K562 (cell line): Measurements from ENCODE around the gene BRAP. TPM values are rescaled to one million over a fixed set of nuclear protein-coding genes. Genes with fewer than 3 reads are reported as not detected.
A peak's percentile ranks its signal among the peaks of the same experiment; 100 is the strongest.

Experiments
- ATF1 ChIP-seq, 2 experiments: fragments of 450-650 bp in 1 of 2; IDR thresholded peaks; 2 replicates each; pipeline ENCODE4 v1.6.1; 2016; ENCODE audit warnings: missing compliant biosample characterization in 1 of 2, missing genetic modification characterization in 1 of 2
- ETV1 ChIP-seq: fragments of 450-650 bp; conservative IDR thresholded peaks from 2 replicates; pipeline ENCODE4 v1.6.1; 2016; ENCODE audit warnings: missing genetic modification characterization, control low read depth, low read depth, missing compliant biosample characterization
- FOXK2 ChIP-seq, 2 experiments: fragments of 450-650 bp; IDR thresholded peaks in 1 of 2; conservative IDR thresholded peaks in 1 of 2; 2 replicates each; pipeline ENCODE4 v1.6.1; 2016; ENCODE audit warnings: low read depth in 2 of 2, mild to moderate bottlenecking in 1 of 2
- GABPB2 ChIP-seq: fragments of 250-450 bp; sonication (Bioruptor Pico); conservative IDR thresholded peaks from 2 replicates; pipeline ENCODE4 v1.5.1; 2021; ENCODE audit warnings: mild to moderate bottlenecking
- HNRNPL ChIP-seq: fragments of 200-400 bp; formaldehyde crosslinking; IDR thresholded peaks from 2 replicates; pipeline ENCODE4 v1.6.1; 2017; ENCODE audit warnings: low read depth, mild to moderate bottlenecking, low read length
- MEF2D ChIP-seq: conservative IDR thresholded peaks from 2 replicates; pipeline ENCODE4 v1.6.1; 2016; ENCODE audit warnings: low read depth, missing genetic modification characterization, missing compliant biosample characterization
- MYC ChIP-seq, 2 experiments: fragments of 250-450 bp in 1 of 2; sonication (Bioruptor Pico) in 1 of 2; IDR thresholded peaks; 2 replicates each; pipeline versions ENCODE4 v1.5.1 to v1.6.1; 2012 to 2021; ENCODE audit warnings: low read depth in 2 of 2, borderline replicate concordance in 1 of 2, improper control_type of control experiment in 1 of 2, low read length in 1 of 2, mild to moderate bottlenecking in 1 of 2, moderate library complexity in 1 of 2
- NEUROD1 ChIP-seq: fragments of 150-350 bp; IDR thresholded peaks from 2 replicates; pipeline ENCODE4 v1.6.1; 2014; ENCODE audit warnings: borderline replicate concordance, low read length, low read depth; ENCODE audit not compliant: partially characterized antibody
- NFIC ChIP-seq: fragments of 450-650 bp; IDR thresholded peaks from 2 replicates; pipeline ENCODE4 v1.6.1; 2017; ENCODE audit warnings: mild to moderate bottlenecking, inconsistent platforms
- NR2F6 ChIP-seq: fragments of 450-650 bp; formaldehyde crosslinking; IDR thresholded peaks from 2 replicates; pipeline ENCODE4 v1.4.0; 2020; ENCODE audit warnings: mild to moderate bottlenecking
- YY1 ChIP-seq, 3 experiments: IDR thresholded peaks; 2 replicates each; pipeline ENCODE4 v1.6.1; 2011; ENCODE audit warnings: low read length in 2 of 3, mild to moderate bottlenecking in 2 of 3, moderate library complexity in 2 of 3, borderline replicate concordance in 1 of 3, control low read depth in 1 of 3, low read depth in 1 of 3; ENCODE audit not compliant: insufficient read depth in 3 of 3, insufficient replicate concordance in 2 of 3, control insufficient read depth in 1 of 3, insufficient read length in 1 of 3; ENCODE audit errors: extremely low read depth in 1 of 3
- polyA plus RNA-seq, 8 experiments: library from polyadenylated mRNA; depleted of rRNA in 4 of 8; stranded (reverse) in 5 of 8; unstranded in 3 of 8; fragments of >200 nt; fragmentation: Nextera tagmentation in 2 of 8; fragmentation: Illumina TruSeq in 1 of 8; extraction: Ambion mirVana in 2 of 8; extraction: Trizol in 1 of 8; gene quantifications; 2 replicates each; pipeline versions ENCODE4 v1.2.1 to v1.2.3, GENCODE V29; 2011 to 2014; ENCODE audit warnings: inconsistent platforms in 1 of 8, missing spikeins in 1 of 8
- total RNA-seq, 7 experiments: library from RNA; depleted of rRNA in 6 of 7; stranded (reverse); fragments of >200 nt in 6 of 7; fragmentation: Illumina TruSeq in 2 of 7; extraction: Trizol in 2 of 7; gene quantifications; 2 replicates each; pipeline versions ENCODE4 v1.2.1 to v1.2.3, GENCODE V29; 2011 to 2021; ENCODE audit warnings: low replicate concordance in 1 of 7

BRAP gene
- total and polyA plus RNA-seq, 9 of the 15 experiments (the other 6 are each of a cell fraction or from before 2014, with no cell fraction given): 2.2 to 32.6 (median 27.5) TPM

DNA sequence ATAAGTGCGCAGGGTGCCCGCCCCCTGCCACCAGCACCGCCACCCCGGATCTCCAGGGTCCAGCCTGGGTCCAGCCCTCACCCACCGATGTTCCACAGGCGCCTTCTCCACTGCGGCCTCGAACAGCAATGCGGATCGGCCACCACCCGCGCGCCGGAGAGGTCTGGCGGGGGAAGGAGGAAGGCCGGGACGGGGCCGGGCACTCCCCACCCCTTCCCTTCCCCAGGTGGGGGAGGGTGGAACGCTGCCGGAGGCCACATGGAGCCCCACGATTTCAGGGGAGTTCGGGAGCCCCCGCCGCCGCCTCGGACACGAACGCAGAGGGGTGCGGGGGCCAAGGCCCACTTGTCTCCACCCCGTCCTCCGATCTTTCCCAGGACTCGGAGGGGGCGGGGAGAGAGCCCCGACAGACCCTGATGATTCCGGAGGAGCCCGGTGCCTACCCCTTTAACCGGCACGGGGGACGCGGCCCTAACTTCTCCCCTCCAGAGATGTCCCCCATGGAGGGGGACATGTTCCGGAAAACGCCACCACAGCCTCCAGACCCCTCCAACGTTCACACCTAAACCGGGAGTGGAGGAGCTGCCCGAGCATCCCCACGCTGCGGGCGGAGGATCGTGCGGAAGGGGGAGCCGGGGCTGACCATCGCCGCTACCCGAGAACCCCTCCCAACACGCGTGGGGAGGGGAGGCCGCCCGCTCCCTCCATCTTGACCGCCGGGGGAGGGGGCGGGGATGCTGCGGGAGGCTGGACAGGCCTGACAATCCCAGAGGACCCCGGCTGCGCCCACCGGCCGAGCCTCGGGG lies 87.7 kb downstream of the BRAP start (continued):
- TF ChIP-seq HNRNPL (no peak), MEF2D (no peak), MYC (IDR thresholded peaks at IDR 0.05; ENCODE audit: low read depth, low read length) (peak; percentile 63; the same call in 1 of the 2 replicates), MYC (CRISPR knock-in tag; IDR thresholded peaks at IDR 0.05; ENCODE audit: borderline replicate concordance, low read depth) (0 out of 2 replicates have a peak, but pooled peaks have one; percentile 72), FOXK2 (conservative IDR thresholded peaks at IDR 0.05 in 1 of 2, IDR thresholded peaks at IDR 0.05 in 1 of 2; ENCODE audit: low read depth in 2 of 2) (no peak), NEUROD1 (peak; percentile 20), NFIC (no peak), YY1 (IDR thresholded peaks at IDR 0.05; ENCODE audit: borderline replicate concordance in 1 of 3, control insufficient read depth in 1 of 3, extremely low read depth in 1 of 3, insufficient read depth in 3 of 3, insufficient read length in 1 of 3, insufficient replicate concordance in 2 of 3, low read depth in 1 of 3, low read length in 2 of 3) (peak in 2 of 3 experiments; percentile 27 to 81), ATF1 (CRISPR knock-in tag; IDR thresholded peaks at IDR 0.05) (no peak), ATF1 (tag; IDR thresholded peaks at IDR 0.05) (no peak), GABPB2 (no peak), NR2F6 (CRISPR knock-in tag) (no peak), ETV1 (tag) (peak; percentile 32; the same call in 1 of the 2 replicates)
